A673 (cell line): ENCODE data around the gene TFCP2. TPM values are rescaled to one million over a fixed set of nuclear protein-coding genes. Genes with fewer than 3 reads are reported as not detected.

ENCODE experiments used
- BruUV-seq: library from RNA; stranded (reverse); fragments of 400-500 nt; replicated peaks from 2 replicates; lab custom pipeline; 2021; lab: Mats Ljungman, UMichigan
- CTCF ChIA-PET: fragments of 300-600 bp; sonication (Branson Sonifier 250); formaldehyde crosslinking; loops from one replicate; lab custom pipeline; 2022; ENCODE audit warnings: antibody characterized with exemption; lab: Charles Lee
- POLR2A ChIA-PET: fragments of 300-600 bp; sonication (Branson Sonifier 250); formaldehyde crosslinking; loops from one replicate; lab custom pipeline; 2022; ENCODE audit warnings: antibody characterized with exemption; ENCODE audit not compliant: low non-redundant PET; lab: Charles Lee
- DNase-seq: peaks from one replicate; pipeline ENCODE4 v3.0.0-alpha.2; 2015; ENCODE audit warnings: low spot score
- H3K27ac ChIP-seq: fragments of 200-600 bp; sonication (generic); 2 replicates; pipeline ENCODE4 v1.5.1; 2016; ENCODE audit warnings: mixed run types, low read depth, mild to moderate bottlenecking, mixed read lengths, antibody characterized with exemption, low read length; ENCODE audit not compliant: poor library complexity, severe bottlenecking
- H3K27me3 ChIP-seq: fragments of 200-600 bp; sonication (generic); replicated peaks from 2 replicates; pipeline ENCODE4 v1.6.1; 2017; ENCODE audit warnings: mixed run types, low read depth, mild to moderate bottlenecking, mixed read lengths, antibody characterized with exemption, low read length; ENCODE audit not compliant: insufficient read depth, poor library complexity
- H3K36me3 ChIP-seq: fragments of 200-600 bp; sonication (generic); 2 replicates; pipeline ENCODE4 v1.6.1; 2016; ENCODE audit warnings: mixed run types, mild to moderate bottlenecking, mixed read lengths, antibody characterized with exemption, low read length; ENCODE audit not compliant: insufficient read depth, poor library complexity, severe bottlenecking
- H3K4me1 ChIP-seq: fragments of 200-600 bp; sonication (generic); 2 replicates; pipeline ENCODE4 v1.6.1; 2017; ENCODE audit warnings: mixed run types, mild to moderate bottlenecking, mixed read lengths, antibody characterized with exemption, low read length; ENCODE audit not compliant: insufficient read depth, poor library complexity, severe bottlenecking
- H3K4me3 ChIP-seq: fragments of 200-600 bp; sonication (generic); 2 replicates; pipeline ENCODE4 v1.5.1; 2016; ENCODE audit warnings: low read depth, mixed run types, mild to moderate bottlenecking, mixed read lengths, low read length; ENCODE audit not compliant: poor library complexity, severe bottlenecking
- H3K9me3 ChIP-seq: fragments of 200-600 bp; sonication (generic); 2 replicates; pipeline ENCODE4 v1.6.1; 2016; ENCODE audit warnings: mixed run types, low read depth, mild to moderate bottlenecking, mixed read lengths, antibody characterized with exemption, low read length; ENCODE audit not compliant: poor library complexity, severe bottlenecking
- EZH2 ChIP-seq: fragments of 200-600 bp; sonication (generic); IDR thresholded peaks from 2 replicates; pipeline ENCODE4 v1.6.1; 2017; ENCODE audit warnings: borderline replicate concordance, low read depth, mild to moderate bottlenecking, mixed read lengths, antibody characterized with exemption, low read length; ENCODE audit not compliant: poor library complexity, severe bottlenecking
- intact Hi-C: fragments of 100-400 bp; cut with micrococcal nuclease; formaldehyde crosslinking; loops from one replicate; pipeline ENCODE4 v1.10.0; 2022; ENCODE audit not compliant: unreplicated experiment
- total RNA-seq: library from RNA; stranded (reverse); gene quantifications from 2 replicates; pipeline ENCODE4 v1.2.3, GENCODE V29; 2021
- TF ChIP-seq, protein P1 (sequence below): fragments of 300-800, 200-600 bp; sonication (generic); conservative IDR thresholded peaks from 2 replicates; pipeline ENCODE4 v1.5.1; 2017; ENCODE audit warnings: low read depth, mild to moderate bottlenecking, antibody characterized with exemption, low read length, moderate library complexity, mixed read lengths

Gene TFCP2
- total RNA-seq, 1 experiment from 2014 or later: 46.1 TPM

- H3K4me1 ChIP-seq: no peaks in the 10 kb centered on the region
- H3K27ac ChIP-seq: no peak overlapping the region
- H3K4me3 ChIP-seq: no peak overlapping the region
- BruUV-seq: no TSS peak
- intact Hi-C loops: no loop called here
- CTCF ChIA-PET: no interaction called here
- no peaks in the 10 kb centered on the region for H3K36me3 ChIP-seq
- no peaks in the 10 kb centered on the region for H3K27me3 ChIP-seq
- POLR2A ChIA-PET: interaction anchor here (0.6 kb wide), 1 partner anchor 13 kb away, joined by 10 read pairs; no protein-coding TSS in a partner anchor
- no peak for TF ChIP-seq EZH2
- TF ChIP-seq, protein P1, sequence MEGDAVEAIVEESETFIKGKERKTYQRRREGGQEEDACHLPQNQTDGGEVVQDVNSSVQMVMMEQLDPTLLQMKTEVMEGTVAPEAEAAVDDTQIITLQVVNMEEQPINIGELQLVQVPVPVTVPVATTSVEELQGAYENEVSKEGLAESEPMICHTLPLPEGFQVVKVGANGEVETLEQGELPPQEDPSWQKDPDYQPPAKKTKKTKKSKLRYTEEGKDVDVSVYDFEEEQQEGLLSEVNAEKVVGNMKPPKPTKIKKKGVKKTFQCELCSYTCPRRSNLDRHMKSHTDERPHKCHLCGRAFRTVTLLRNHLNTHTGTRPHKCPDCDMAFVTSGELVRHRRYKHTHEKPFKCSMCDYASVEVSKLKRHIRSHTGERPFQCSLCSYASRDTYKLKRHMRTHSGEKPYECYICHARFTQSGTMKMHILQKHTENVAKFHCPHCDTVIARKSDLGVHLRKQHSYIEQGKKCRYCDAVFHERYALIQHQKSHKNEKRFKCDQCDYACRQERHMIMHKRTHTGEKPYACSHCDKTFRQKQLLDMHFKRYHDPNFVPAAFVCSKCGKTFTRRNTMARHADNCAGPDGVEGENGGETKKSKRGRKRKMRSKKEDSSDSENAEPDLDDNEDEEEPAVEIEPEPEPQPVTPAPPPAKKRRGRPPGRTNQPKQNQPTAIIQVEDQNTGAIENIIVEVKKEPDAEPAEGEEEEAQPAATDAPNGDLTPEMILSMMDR: no peak
- no peaks in the 10 kb centered on the region for H3K9me3 ChIP-seq
- DNase-seq: no peak
These were observed 27.2 kb upstream of the TFCP2 start for GRCh38 chr12:51200156-51200555.

DNA sequence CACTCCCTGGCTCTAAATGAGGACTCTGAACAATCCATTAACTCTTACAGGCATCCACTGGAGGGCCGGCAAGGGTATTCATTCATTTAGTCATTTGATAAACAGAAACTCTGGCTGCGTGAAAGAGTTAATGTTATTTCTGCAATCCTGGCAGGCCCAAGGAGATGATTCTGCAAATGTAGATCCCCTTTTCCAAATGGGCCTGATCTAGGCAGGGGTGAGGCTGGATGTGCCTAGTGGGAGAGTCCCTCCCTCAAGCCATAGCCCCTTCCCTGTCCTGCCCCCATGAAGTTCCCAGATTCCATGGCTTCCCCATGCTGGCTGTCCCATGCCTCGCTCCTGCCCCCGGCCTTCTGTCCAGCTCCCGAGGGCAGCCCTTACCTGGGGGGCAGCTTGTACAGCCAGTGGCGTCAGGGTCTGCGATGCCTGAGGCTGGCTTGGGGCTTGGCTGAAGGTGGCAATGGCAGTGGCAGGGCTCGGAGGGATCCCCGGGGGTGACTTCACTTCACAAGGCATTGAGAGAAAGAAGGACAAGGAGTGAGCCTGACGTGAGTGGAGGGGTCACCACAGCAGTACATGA is 26.5 kb upstream of the TFCP2 start:
- intact Hi-C loops: no loop called here
- ChIA-PET POLR2A (no interaction called here), CTCF (no interaction called here)
- TF ChIP-seq EZH2: no peak
- TF ChIP-seq, protein P1: no peak
- DNase-seq: no peak
- no peaks in the 10 kb centered on the region for H3K36me3 ChIP-seq
- H3K27ac ChIP-seq: no peak overlapping the region
- H3K9me3 ChIP-seq: no peaks in the 10 kb centered on the region
- H3K4me3 ChIP-seq: no peak overlapping the region
- no TSS peak for BruUV-seq
- no peaks in the 10 kb centered on the region for H3K4me1 ChIP-seq
- no peaks in the 10 kb centered on the region for H3K27me3 ChIP-seq

- CTCF ChIA-PET: no interaction called here
These were observed 25.8 kb upstream of the TFCP2 start for GRCh38 chr12:51198568-51199365.

More at GRCh38 chr12:51198568-51199365, 25.8 kb upstream of the TFCP2 start:
- Histone ChIP-seq H3K4me1 (no peaks in the 10 kb centered on the region), H3K4me3 (no peak overlapping the region), H3K36me3 (no peaks in the 10 kb centered on the region), H3K27me3 (no peaks in the 10 kb centered on the region), H3K27ac (no peak overlapping the region), H3K9me3 (no peaks in the 10 kb centered on the region)
- intact Hi-C loops: no loop called here
- no peak for DNase-seq
- POLR2A ChIA-PET: no interaction called here
- TF ChIP-seq, protein P1: no peak
- no TSS peak for BruUV-seq
